Astrocyte (in vitro differentiated cells and primary cell): ENCODE results near the gene NPVF. TPM values are rescaled to one million over a fixed set of nuclear protein-coding genes. Genes with fewer than 3 reads are reported as not detected.

Experiments used
- DNase-seq: peaks from one replicate; pipeline ENCODE4 v3.0.0-alpha.2; 2010; ENCODE audit warnings: low read depth
- FAIRE-seq: peaks from 2 replicates; lab custom pipeline; 2011; peaks lifted over from hg19 to GRCh38; lab: Jason Lieb, UNC
- H2AFZ ChIP-seq: 2 replicates; pipeline ENCODE4 v1.6.0; 2012; ENCODE audit warnings: low read depth, low read length, inconsistent platforms
- H3K27ac ChIP-seq: 2 replicates; pipeline ENCODE4 v1.5.1; 2011; ENCODE audit warnings: low read depth, low read length, inconsistent platforms
- H3K27me3 ChIP-seq: 2 replicates; pipeline ENCODE4 v1.6.0; 2011; ENCODE audit warnings: low read length, inconsistent platforms; ENCODE audit not compliant: insufficient read depth
- H3K36me3 ChIP-seq: 2 replicates; pipeline ENCODE4 v1.5.1; 2011; ENCODE audit warnings: low read length, inconsistent platforms; ENCODE audit not compliant: insufficient read depth
- H3K4me1 ChIP-seq: 2 replicates; pipeline ENCODE4 v1.5.1; 2011; ENCODE audit warnings: low read length, inconsistent platforms; ENCODE audit not compliant: insufficient read depth
- H3K4me2 ChIP-seq: 2 replicates; pipeline ENCODE4 v1.6.0; 2012; ENCODE audit warnings: low read length, inconsistent platforms
- H3K4me3 ChIP-seq: 2 replicates; pipeline ENCODE4 v1.5.1; 2011; ENCODE audit warnings: low read depth, mild to moderate bottlenecking, low read length, inconsistent platforms; ENCODE audit not compliant: insufficient read depth
- H3K79me2 ChIP-seq: 2 replicates; pipeline ENCODE4 v1.6.0; 2012; ENCODE audit warnings: mild to moderate bottlenecking, low read length, inconsistent platforms; ENCODE audit not compliant: insufficient read depth
- H3K9ac ChIP-seq: 2 replicates; pipeline ENCODE4 v1.6.0; 2012; ENCODE audit warnings: mild to moderate bottlenecking, low read length, inconsistent platforms
- H3K9me3 ChIP-seq: 2 replicates; pipeline ENCODE4 v1.5.1; 2012; ENCODE audit warnings: low read depth, mild to moderate bottlenecking, low read length, inconsistent platforms; ENCODE audit not compliant: insufficient read depth
- H4K20me1 ChIP-seq: 2 replicates; pipeline ENCODE4 v1.6.0; 2012; ENCODE audit warnings: low read length, inconsistent platforms; ENCODE audit not compliant: insufficient read depth
- H3K27ac Mint-ChIP-seq: one replicate; pipeline ENCODE4 v1.8.0; 2021; ENCODE audit warnings: mild to moderate bottlenecking, mixed read lengths; ENCODE audit not compliant: unreplicated experiment
- H3K27me3 Mint-ChIP-seq: one replicate; pipeline ENCODE4 v1.8.0; 2021; ENCODE audit warnings: low read depth, mixed read lengths; ENCODE audit not compliant: unreplicated experiment
- H3K36me3 Mint-ChIP-seq: one replicate; pipeline ENCODE4 v1.8.0; 2021; ENCODE audit warnings: low read depth, mixed read lengths; ENCODE audit not compliant: unreplicated experiment
- H3K4me1 Mint-ChIP-seq: one replicate; pipeline ENCODE4 v1.8.0; 2021; ENCODE audit warnings: low read depth, mixed read lengths; ENCODE audit not compliant: unreplicated experiment
- H3K4me3 Mint-ChIP-seq: one replicate; pipeline ENCODE4 v1.8.0; 2021; ENCODE audit warnings: mild to moderate bottlenecking, moderate library complexity, mixed read lengths; ENCODE audit not compliant: unreplicated experiment
- H3K9me3 Mint-ChIP-seq: one replicate; pipeline ENCODE4 v1.8.0; 2021; ENCODE audit warnings: mild to moderate bottlenecking, mixed read lengths; ENCODE audit not compliant: unreplicated experiment
- CTCF ChIP-seq: IDR thresholded peaks from 2 replicates; pipeline ENCODE4 v1.5.1; 2011; ENCODE audit warnings: low read depth, mild to moderate bottlenecking, inconsistent platforms, low read length, moderate library complexity; ENCODE audit not compliant: insufficient read depth
- EZH2 ChIP-seq: IDR thresholded peaks from 2 replicates; pipeline ENCODE4 v1.6.1; 2012; ENCODE audit warnings: mild to moderate bottlenecking, low read length, inconsistent platforms; ENCODE audit not compliant: insufficient read depth
- total RNA-seq: library from RNA; stranded (reverse); gene quantifications from 2 replicates; pipeline ENCODE4 v1.2.1, GENCODE V29; 2021

The NPVF gene
- total RNA-seq, 1 donor from 2014 or later = not detected

- Histone ChIP-seq H3K27me3 (no peaks in the 10 kb centered on the region), H3K27ac (no peak overlapping the region), H3K4me2 (no peak overlapping the region), H3K9ac (no peak overlapping the region), H3K9me3 (no peaks in the 10 kb centered on the region), H3K79me2 (no peaks in the 10 kb centered on the region), H3K36me3 (no peaks in the 10 kb centered on the region), H2AFZ (no peak overlapping the region), H3K4me1 (no peaks in the 10 kb centered on the region), H4K20me1 (no peaks in the 10 kb centered on the region), H3K4me3 (no peak overlapping the region)
- H3K9me3 Mint-ChIP-seq = peaks cover 5% of the 10 kb centered on the region
- TF ChIP-seq CTCF (no peak), EZH2 (no peak)
- no peak overlapping the region for H3K4me3 Mint-ChIP-seq
- no peak overlapping the region for H3K27ac Mint-ChIP-seq
- FAIRE-seq (no peak), DNase-seq (peak; percentile 25)
- no peaks in the 10 kb centered on the region for H3K4me1 Mint-ChIP-seq
- no peaks in the 10 kb centered on the region for H3K27me3 Mint-ChIP-seq
- no peaks in the 10 kb centered on the region for H3K36me3 Mint-ChIP-seq
Measured at GRCh38 chr7:25250386-25250785, 22.1 kb upstream of the NPVF start.

GRCh38 chr7:25249772-25250171 lies 21.5 kb upstream of the NPVF start:
- no peak overlapping the region for H3K9ac ChIP-seq
- H2AFZ ChIP-seq = no peak overlapping the region
- H3K27ac ChIP-seq = no peak overlapping the region
- Mint-ChIP-seq H3K27ac (no peak overlapping the region), H3K9me3 (peaks cover 5% of the 10 kb centered on the region), H3K36me3 (no peaks in the 10 kb centered on the region), H3K27me3 (no peaks in the 10 kb centered on the region), H3K4me1 (no peaks in the 10 kb centered on the region), H3K4me3 (no peak overlapping the region)
- no peak for FAIRE-seq
- H3K4me3 ChIP-seq = no peak overlapping the region
- H3K4me1 ChIP-seq = no peaks in the 10 kb centered on the region
- H3K79me2 ChIP-seq = no peaks in the 10 kb centered on the region
- no peaks in the 10 kb centered on the region for H3K9me3 ChIP-seq
- no peaks in the 10 kb centered on the region for H3K27me3 ChIP-seq
- H3K36me3 ChIP-seq = no peaks in the 10 kb centered on the region
- no peak for DNase-seq
- H4K20me1 ChIP-seq = no peaks in the 10 kb centered on the region
- no peak overlapping the region for H3K4me2 ChIP-seq
- TF ChIP-seq CTCF = no peak
- TF ChIP-seq EZH2 = no peak

GRCh38 chr7:25246306-25246705 lies 18.0 kb upstream of the NPVF start:
- no peaks in the 10 kb centered on the region for H3K36me3 Mint-ChIP-seq
- H3K4me3 Mint-ChIP-seq = no peak overlapping the region
- Histone ChIP-seq H4K20me1 (no peaks in the 10 kb centered on the region), H3K79me2 (no peaks in the 10 kb centered on the region), H2AFZ (no peak overlapping the region), H3K36me3 (no peaks in the 10 kb centered on the region), H3K9ac (no peak overlapping the region), H3K4me2 (no peak overlapping the region), H3K9me3 (no peaks in the 10 kb centered on the region), H3K27me3 (no peaks in the 10 kb centered on the region), H3K27ac (no peak overlapping the region), H3K4me1 (no peaks in the 10 kb centered on the region), H3K4me3 (no peak overlapping the region)
- DNase-seq (no peak), FAIRE-seq (no peak)
- no peak for TF ChIP-seq CTCF
- TF ChIP-seq EZH2 = no peak
- H3K4me1 Mint-ChIP-seq = no peaks in the 10 kb centered on the region
- no peak overlapping the region for H3K27ac Mint-ChIP-seq
- no peaks in the 10 kb centered on the region for H3K9me3 Mint-ChIP-seq
- H3K27me3 Mint-ChIP-seq = peaks cover 11% of the 10 kb centered on the region
